ENCODE measurements around the gene UBN1.

Gene UBN1

DNA sequence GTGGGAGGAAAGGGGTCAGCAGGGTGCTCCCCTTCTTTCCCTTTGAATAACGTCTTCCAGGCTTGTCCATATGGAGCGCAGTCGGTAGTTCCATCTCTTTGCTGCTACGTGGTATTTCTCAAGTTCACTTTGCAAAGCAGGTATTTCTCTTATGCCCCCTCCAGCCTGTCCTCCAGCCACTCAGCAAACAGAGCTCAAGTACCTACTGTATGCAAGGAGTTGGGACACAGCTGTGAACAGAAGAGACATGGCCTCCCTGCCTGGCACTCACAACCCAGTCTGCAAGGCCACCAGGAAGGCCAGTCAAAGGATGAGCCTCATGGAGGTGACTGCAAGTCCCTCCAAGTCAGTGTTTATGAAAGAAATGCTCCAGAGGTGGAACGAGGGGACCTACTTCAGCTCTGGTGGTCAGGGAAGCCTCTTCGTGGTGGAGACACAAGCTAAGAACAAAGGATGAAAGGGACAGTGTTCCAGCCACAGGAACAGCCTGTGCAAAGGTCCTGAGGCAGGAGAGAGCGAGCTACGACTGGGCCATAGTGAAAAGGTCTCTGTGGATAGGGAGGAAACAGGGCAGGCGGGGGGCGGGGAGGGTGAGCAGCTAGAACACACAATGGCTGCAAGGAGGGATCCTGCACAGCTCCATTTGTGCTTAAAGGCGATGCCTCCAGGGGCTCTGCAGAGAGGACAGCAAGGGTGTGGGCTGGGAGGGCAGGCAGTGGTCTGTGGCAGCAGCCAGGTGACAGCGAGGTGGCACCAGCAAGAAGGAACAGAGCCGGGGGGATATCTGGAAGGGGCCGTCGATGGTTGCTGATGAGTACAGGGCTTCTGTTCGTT lies 57.0 kb downstream of the UBN1 start:
- Histone ChIP-seq H3K27ac (no peak overlapping the region), H3K9me3 (ENCODE audit: severe bottlenecking) (no peaks in the 10 kb centered on the region), H3K4me3 (ENCODE audit: low read depth, low read length) (no peak overlapping the region), H3K36me3 (no peaks in the 10 kb centered on the region), H3K27me3 (ENCODE audit: insufficient read depth, low read depth, severe bottlenecking) (no peaks in the 10 kb centered on the region)
- no peak for DNase-seq
- TF ChIP-seq, protein P1, sequence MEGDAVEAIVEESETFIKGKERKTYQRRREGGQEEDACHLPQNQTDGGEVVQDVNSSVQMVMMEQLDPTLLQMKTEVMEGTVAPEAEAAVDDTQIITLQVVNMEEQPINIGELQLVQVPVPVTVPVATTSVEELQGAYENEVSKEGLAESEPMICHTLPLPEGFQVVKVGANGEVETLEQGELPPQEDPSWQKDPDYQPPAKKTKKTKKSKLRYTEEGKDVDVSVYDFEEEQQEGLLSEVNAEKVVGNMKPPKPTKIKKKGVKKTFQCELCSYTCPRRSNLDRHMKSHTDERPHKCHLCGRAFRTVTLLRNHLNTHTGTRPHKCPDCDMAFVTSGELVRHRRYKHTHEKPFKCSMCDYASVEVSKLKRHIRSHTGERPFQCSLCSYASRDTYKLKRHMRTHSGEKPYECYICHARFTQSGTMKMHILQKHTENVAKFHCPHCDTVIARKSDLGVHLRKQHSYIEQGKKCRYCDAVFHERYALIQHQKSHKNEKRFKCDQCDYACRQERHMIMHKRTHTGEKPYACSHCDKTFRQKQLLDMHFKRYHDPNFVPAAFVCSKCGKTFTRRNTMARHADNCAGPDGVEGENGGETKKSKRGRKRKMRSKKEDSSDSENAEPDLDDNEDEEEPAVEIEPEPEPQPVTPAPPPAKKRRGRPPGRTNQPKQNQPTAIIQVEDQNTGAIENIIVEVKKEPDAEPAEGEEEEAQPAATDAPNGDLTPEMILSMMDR (IDR thresholded peaks at IDR 0.05; ENCODE audit: low read depth, low read length), result no peak

DNA sequence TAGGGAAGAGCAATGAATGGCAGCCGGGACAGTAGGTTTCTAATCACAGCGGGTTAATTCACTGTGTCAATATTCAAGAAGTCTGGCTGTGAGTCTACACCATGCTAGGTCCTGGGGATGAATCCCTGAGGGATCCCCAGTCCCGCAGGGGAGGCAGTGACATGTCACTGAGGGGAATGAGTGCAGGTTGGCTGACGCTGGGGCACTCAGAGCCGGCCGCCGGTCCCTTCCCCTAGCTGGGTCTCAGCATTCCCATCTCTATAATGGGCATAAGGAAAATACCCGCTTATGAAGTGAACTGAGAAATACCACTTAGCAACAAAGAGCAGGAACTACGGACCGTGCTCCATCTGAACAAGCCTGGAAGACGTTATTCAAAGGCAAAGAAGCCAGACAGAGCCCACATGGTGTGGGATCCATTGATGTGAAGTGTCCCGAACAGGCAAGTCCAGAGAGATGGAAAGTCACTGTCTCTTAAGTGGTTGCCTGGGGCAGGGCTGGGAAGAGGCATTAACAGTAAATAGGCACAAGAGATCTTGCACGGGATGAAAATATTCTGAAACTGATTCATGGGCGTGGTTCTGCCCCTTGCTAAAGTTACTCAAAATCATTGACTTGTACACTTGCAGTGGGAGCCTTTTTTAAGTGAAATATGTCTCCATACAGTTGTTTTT lies 57.8 kb downstream of the UBN1 start:
- H3K27ac ChIP-seq, result no peak overlapping the region
- TF ChIP-seq, protein P1 (IDR thresholded peaks at IDR 0.05; ENCODE audit: low read depth, low read length), result no peak
- no peak for DNase-seq
- no peaks in the 10 kb centered on the region for H3K27me3 ChIP-seq (ENCODE audit: insufficient read depth, low read depth, severe bottlenecking)
- no peaks in the 10 kb centered on the region for H3K36me3 ChIP-seq
- H3K4me3 ChIP-seq (ENCODE audit: low read depth, low read length), result no peak overlapping the region
- H3K9me3 ChIP-seq (ENCODE audit: severe bottlenecking), result no peaks in the 10 kb centered on the region

DNA sequence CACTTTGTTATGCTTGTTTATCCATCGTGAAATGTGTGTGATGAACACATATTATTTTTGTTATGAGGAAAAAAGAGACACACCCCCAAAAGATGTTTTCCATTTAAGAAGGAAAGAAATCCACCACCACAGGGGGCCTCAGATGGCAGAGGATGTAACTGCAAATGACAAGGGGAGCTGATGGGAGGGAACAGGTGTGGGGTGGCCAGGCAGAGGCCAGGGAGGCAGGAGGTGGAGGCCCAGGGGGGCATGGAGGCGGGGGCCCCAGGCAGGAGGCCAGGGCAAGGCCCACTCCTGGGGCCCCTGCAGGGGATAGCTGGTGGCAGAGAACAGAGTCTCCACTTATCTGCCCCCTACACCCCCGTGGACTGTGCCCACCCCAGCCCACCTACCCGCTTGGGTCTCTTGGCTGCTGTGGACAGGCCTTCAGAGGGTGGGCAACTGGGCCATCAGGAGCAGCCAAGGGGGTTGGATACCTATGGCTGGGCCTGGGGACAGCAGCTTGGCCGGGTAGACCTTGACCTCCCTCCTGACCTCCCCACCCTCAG lies 61.6 kb downstream of the UBN1 start:
- TF ChIP-seq, protein P1 (IDR thresholded peaks at IDR 0.05; ENCODE audit: low read depth, low read length), result no peak
- H3K27me3 ChIP-seq (ENCODE audit: insufficient read depth, low read depth, severe bottlenecking), result no peaks in the 10 kb centered on the region
- H3K27ac ChIP-seq, result no peak overlapping the region
- no peak for DNase-seq
- no peak overlapping the region for H3K4me3 ChIP-seq (ENCODE audit: low read depth, low read length)
- no peaks in the 10 kb centered on the region for H3K36me3 ChIP-seq
- H3K9me3 ChIP-seq (ENCODE audit: severe bottlenecking), result no peaks in the 10 kb centered on the region

DNA sequence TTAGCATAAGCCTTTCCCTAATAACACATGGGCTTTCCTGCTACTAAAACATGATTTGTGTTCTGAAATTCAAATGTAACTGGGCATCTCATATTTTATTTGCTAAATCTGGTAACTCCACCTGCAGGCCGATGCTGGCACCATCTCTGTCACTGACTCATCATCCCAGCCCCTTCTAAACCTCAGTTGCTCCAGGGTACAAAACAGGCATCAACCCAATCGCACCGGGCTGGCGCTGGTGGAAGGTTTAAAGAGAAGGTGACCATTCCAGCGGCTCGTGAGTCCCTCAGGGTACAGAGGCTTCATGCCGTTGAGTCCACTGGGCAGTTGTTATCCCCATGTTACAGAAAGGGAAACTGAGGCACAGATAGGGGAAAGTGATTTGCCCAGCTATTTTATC lies 62.5 kb downstream of the UBN1 start:
- H3K27me3 ChIP-seq (ENCODE audit: insufficient read depth, low read depth, severe bottlenecking), result no peaks in the 10 kb centered on the region
- DNase-seq, result no peak
- no peaks in the 10 kb centered on the region for H3K36me3 ChIP-seq
- no peak overlapping the region for H3K4me3 ChIP-seq (ENCODE audit: low read depth, low read length)
- TF ChIP-seq, protein P1 (IDR thresholded peaks at IDR 0.05; ENCODE audit: low read depth, low read length), result no peak
- H3K27ac ChIP-seq, result no peak overlapping the region
- no peaks in the 10 kb centered on the region for H3K9me3 ChIP-seq (ENCODE audit: severe bottlenecking)

DNA sequence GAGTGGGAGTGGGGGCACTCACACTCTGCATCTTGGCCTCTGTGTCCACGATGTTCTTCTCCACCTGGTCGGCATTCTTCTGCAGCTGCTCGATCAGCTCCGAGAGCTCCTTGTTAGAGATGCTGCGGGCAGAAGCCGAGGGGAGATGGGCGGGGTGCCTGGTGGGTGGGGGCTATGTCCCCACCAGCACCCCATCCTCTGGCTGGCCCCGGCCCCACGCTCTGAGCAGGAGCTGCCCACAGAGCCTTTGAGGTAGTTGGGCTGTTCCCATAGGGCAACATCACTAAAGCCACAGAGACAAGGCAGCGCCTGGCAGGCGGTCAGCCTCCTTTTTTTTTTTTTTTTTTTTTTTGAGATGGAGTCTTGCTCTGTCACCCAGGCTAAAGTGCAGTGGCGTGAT lies 63.5 kb downstream of the UBN1 start:
- Histone ChIP-seq H3K4me3 (ENCODE audit: low read depth, low read length) (no peak overlapping the region), H3K27ac (no peak overlapping the region), H3K36me3 (no peaks in the 10 kb centered on the region), H3K27me3 (ENCODE audit: insufficient read depth, low read depth, severe bottlenecking) (no peaks in the 10 kb centered on the region), H3K9me3 (ENCODE audit: severe bottlenecking) (no peaks in the 10 kb centered on the region)
- TF ChIP-seq, protein P1 (IDR thresholded peaks at IDR 0.05; ENCODE audit: low read depth, low read length), result no peak
- no peak for DNase-seq
